SK-N-SH (cell line): ENCODE data around the gene TMEM212. TPM values are rescaled to one million over a fixed set of nuclear protein-coding genes. Genes with fewer than 3 reads are reported as not detected.
A peak's percentile ranks its signal among the peaks of the same experiment; 100 is the strongest.

ENCODE experiments used
- CTCF ChIA-PET: fragments of 300-600, 350-600 bp; formaldehyde crosslinking; extraction: SDS; loops from one replicate; lab custom pipeline; 2021; lab: Yijun Ruan, JAX
- POLR2A ChIA-PET: fragments of 350-600 bp; sonication (Branson Sonifier 250); formaldehyde crosslinking; extraction: SDS; loops from one replicate; lab custom pipeline; 2020; ENCODE audit warnings: antibody characterized with exemption, inconsistent platforms; lab: Yijun Ruan, JAX
- DNase-seq: peaks from one replicate; pipeline ENCODE4 v3.0.0; 2012
- H2AFZ ChIP-seq: fragments of 200-600 bp; sonication (generic); 2 replicates; pipeline ENCODE4 v1.8.1; 2016; ENCODE audit warnings: antibody characterized with exemption, mild to moderate bottlenecking, low read depth
- H3F3A ChIP-seq: fragments of 200-600 bp; sonication (generic); replicated peaks from 2 replicates; pipeline ENCODE3; 2016; ENCODE audit warnings: antibody characterized with exemption, mild to moderate bottlenecking; ENCODE audit not compliant: insufficient read depth
- H3K27ac ChIP-seq, 2 experiments: fragments of 200-500 bp in 1 of 2; fragments of 200-600 bp in 1 of 2; sonication (Bioruptor generic) in 1 of 2; sonication (generic), shearing (Covaris generic) in 1 of 2; 2 replicates each; pipeline versions ENCODE4 v1.5.1 to v1.6.1; 2014 to 2016; ENCODE audit warnings: low read depth in 2 of 2, inconsistent platforms in 1 of 2, low read length in 1 of 2, mild to moderate bottlenecking in 1 of 2, mixed read lengths in 1 of 2
- H3K27me3 ChIP-seq: fragments of 200-600 bp; sonication (generic), shearing (Covaris generic); 2 replicates; pipeline ENCODE4 v1.6.1; 2016; ENCODE audit warnings: mixed run types; ENCODE audit not compliant: insufficient read depth
- H3K36me3 ChIP-seq, 2 experiments: fragments of 200-500 bp in 1 of 2; fragments of 200-600 bp in 1 of 2; sonication (Bioruptor generic) in 1 of 2; sonication (generic) in 1 of 2; replicated peaks in 1 of 2; 2 replicates each; pipeline versions ENCODE3 to v1.5.1; 2014 to 2016; ENCODE audit warnings: low read length in 1 of 2, mild to moderate bottlenecking in 1 of 2; ENCODE audit not compliant: insufficient read depth in 2 of 2, control insufficient read depth in 1 of 2
- H3K4me1 ChIP-seq, 2 experiments: fragments of 200-500 bp in 1 of 2; fragments of 200-600 bp in 1 of 2; sonication (Bioruptor generic) in 1 of 2; sonication (generic), shearing (Covaris generic) in 1 of 2; 2 replicates each; pipeline versions ENCODE4 v1.5.1 to v1.6.1; 2014 to 2016; ENCODE audit warnings: low read depth in 1 of 2, low read length in 1 of 2, mixed run types in 1 of 2; ENCODE audit not compliant: insufficient read depth in 2 of 2, control insufficient read depth in 1 of 2
- H3K4me2 ChIP-seq: fragments of 200-600 bp; sonication (generic), shearing (Covaris generic); 2 replicates; pipeline ENCODE4 v1.6.1; 2017; ENCODE audit warnings: mixed run types
- H3K4me3 ChIP-seq, 2 experiments: fragments of 200-500 bp in 1 of 2; fragments of 200-600 bp in 1 of 2; sonication (Bioruptor generic) in 1 of 2; sonication (generic), shearing (Covaris generic) in 1 of 2; 2 replicates each; pipeline versions ENCODE4 v1.5.1 to v1.8.1; 2014 to 2016; ENCODE audit warnings: low read depth in 2 of 2, inconsistent platforms in 1 of 2, low read length in 1 of 2, mild to moderate bottlenecking in 1 of 2, mixed read lengths in 1 of 2, moderate library complexity in 1 of 2
- H3K79me2 ChIP-seq: fragments of 200-600 bp; sonication (generic); 2 replicates; pipeline ENCODE4 v1.8.1; 2017; ENCODE audit warnings: mild to moderate bottlenecking; ENCODE audit not compliant: insufficient read depth
- H3K9ac ChIP-seq: fragments of 200-600 bp; sonication (generic); 2 replicates; pipeline ENCODE4 v1.6.1; 2017; ENCODE audit warnings: mixed run types
- H3K9me2 ChIP-seq: fragments of 200-600 bp; sonication (generic); 2 replicates; pipeline ENCODE4 v1.6.1; 2017; ENCODE audit warnings: mixed run types
- H3K9me3 ChIP-seq: fragments of 200-600 bp; sonication (generic); 2 replicates; pipeline ENCODE4 v1.6.1; 2017; ENCODE audit warnings: mixed run types, mild to moderate bottlenecking, moderate library complexity
- H4K20me1 ChIP-seq: fragments of 200-600 bp; sonication (generic); 2 replicates; pipeline ENCODE4 v1.6.1; 2017; ENCODE audit warnings: mild to moderate bottlenecking, mixed run types; ENCODE audit not compliant: insufficient read depth
- CHD2 ChIP-seq: fragments of 150-350 bp; IDR thresholded peaks from 2 replicates; pipeline ENCODE4 v1.6.1; 2018; ENCODE audit warnings: low read length; ENCODE audit not compliant: partially characterized antibody
- CTCF ChIP-seq: fragments of 200-600 bp; sonication (generic); IDR thresholded peaks from 2 replicates; pipeline ENCODE4 v1.6.1; 2017; ENCODE audit warnings: antibody characterized with exemption, mild to moderate bottlenecking, moderate library complexity
- ELF1 ChIP-seq: IDR thresholded peaks from 2 replicates; pipeline ENCODE4 v1.4.0; 2012
- EP300 ChIP-seq, 2 experiments: IDR thresholded peaks; 2 replicates each; pipeline versions ENCODE4 v1.4.0 to v1.6.1; 2012; ENCODE audit warnings: borderline replicate concordance in 1 of 2, low read depth in 1 of 2, low read length in 1 of 2
- FOSL2 ChIP-seq: IDR thresholded peaks from 2 replicates; pipeline ENCODE4 v1.4.0; 2012; ENCODE audit warnings: low read depth, mild to moderate bottlenecking, moderate library complexity, borderline replicate concordance
- FOXJ3 ChIP-seq: sonication (generic); formaldehyde crosslinking; IDR thresholded peaks from 2 replicates; pipeline ENCODE4 v1.5.1; 2020; ENCODE audit warnings: mild to moderate bottlenecking, missing genetic modification reagents
- GATA2 ChIP-seq: sonication (generic); formaldehyde crosslinking; IDR thresholded peaks from 2 replicates; pipeline ENCODE4 v1.5.0; 2020; ENCODE audit warnings: mild to moderate bottlenecking, missing genetic modification reagents
- MEF2A ChIP-seq: IDR thresholded peaks from 2 replicates; pipeline ENCODE4 v1.4.0; 2012; ENCODE audit warnings: low read depth, borderline replicate concordance
- MXI1 ChIP-seq: IDR thresholded peaks from 2 replicates; pipeline ENCODE4 v1.6.1; 2012; ENCODE audit warnings: mild to moderate bottlenecking, low read depth, low read length, improper control_type of control experiment
- NRF1 ChIP-seq: IDR thresholded peaks from 2 replicates; pipeline ENCODE4 v1.6.1; 2012; ENCODE audit warnings: low read depth, mild to moderate bottlenecking, low read length
- POLR2AphosphoS5 ChIP-seq: IDR thresholded peaks from 2 replicates; pipeline ENCODE4 v1.6.1; 2012; ENCODE audit warnings: low read depth, low read length
- RFX5 ChIP-seq: IDR thresholded peaks from 2 replicates; pipeline ENCODE4 v1.6.1; 2012; ENCODE audit warnings: mild to moderate bottlenecking, improper control_type of control experiment, low read length
- SMC3 ChIP-seq: IDR thresholded peaks from 2 replicates; pipeline ENCODE4 v1.6.1; 2012; ENCODE audit warnings: low read depth, low read length, improper control_type of control experiment
- TCF12 ChIP-seq: IDR thresholded peaks from 2 replicates; pipeline ENCODE4 v1.4.0; 2012
- WGBS: methylation state at CpG from one replicate; pipeline ENCODE4 v1.1.6; 2017; ENCODE audit warnings: low lambda C conversion rate; 5-methylcytosine and 5-hydroxymethylcytosine counted together
- polyA plus RNA-seq, 3 experiments: library from polyadenylated mRNA; depleted of rRNA; stranded (reverse); fragments of >200 nt; gene quantifications; 2 replicates each; pipeline ENCODE4 v1.2.3, GENCODE V29; 2012
- TF ChIP-seq, protein P1 (sequence below): IDR thresholded peaks from 2 replicates; pipeline ENCODE4 v1.4.0; 2012; ENCODE audit warnings: low read depth

TMEM212 gene
- polyA plus RNA-seq, 1 of the 3 experiments (the other 2 are of a cell fraction) = not detected

GRCh38 chr3:171801738-171802589, 41.2 kb upstream of the TMEM212 start:
- no peaks in the 10 kb centered on the region for H3K9me2 ChIP-seq
- no peaks in the 10 kb centered on the region for H4K20me1 ChIP-seq
- peak overlapping the region in 1 of 2 experiments; percentile 76; a peak in 2 of 4 replicates for H3K27ac ChIP-seq
- DNase-seq = no peak
- peak overlapping the region; percentile 19; the same call in 1 of the 2 replicates for H3K9ac ChIP-seq
- no peak overlapping the region for H2AFZ ChIP-seq
- H3K4me2 ChIP-seq = no peak overlapping the region; the same call in 1 of the 2 replicates
- peaks cover 19% of the 10 kb centered on the region for H3K79me2 ChIP-seq
- POLR2A ChIA-PET = no interaction called here
- no peak overlapping the region for H3K4me3 ChIP-seq
- WGBS = 71% methylated on average over 4 of the region's 4 CpGs
- no peaks in the 10 kb centered on the region for H3K9me3 ChIP-seq
- H3K4me1 ChIP-seq = peaks cover 0 to 25% of the 10 kb centered on the region in 2 experiments; a peak in 1 of 4 replicates
- no peaks in the 10 kb centered on the region for H3K36me3 ChIP-seq
- TF ChIP-seq SMC3 (no peak), MXI1 (no peak), GATA2 (CRISPR knock-in tag) (no peak), POLR2AphosphoS5 (no peak), MEF2A (0 out of 2 replicates have a peak, but pooled peaks have one; percentile 40), FOSL2 (peak; percentile 39; the same call in 1 of the 2 replicates), CHD2 (no peak), TCF12 (0 out of 2 replicates have a peak, but pooled peaks have one; percentile 38)
- TF ChIP-seq, protein P1, sequence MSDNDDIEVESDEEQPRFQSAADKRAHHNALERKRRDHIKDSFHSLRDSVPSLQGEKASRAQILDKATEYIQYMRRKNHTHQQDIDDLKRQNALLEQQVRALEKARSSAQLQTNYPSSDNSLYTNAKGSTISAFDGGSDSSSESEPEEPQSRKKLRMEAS = no peak
- peaks cover 10% of the 10 kb centered on the region for H3F3A ChIP-seq
- H3K27me3 ChIP-seq = no peaks in the 10 kb centered on the region
- CTCF ChIA-PET = interaction anchor here (0.8 to 1.3 kb wide), 3 partner anchors 10 to 30 kb away, joined by 3 to 4 read pairs (median 4); no protein-coding TSS in a partner anchor

DNA sequence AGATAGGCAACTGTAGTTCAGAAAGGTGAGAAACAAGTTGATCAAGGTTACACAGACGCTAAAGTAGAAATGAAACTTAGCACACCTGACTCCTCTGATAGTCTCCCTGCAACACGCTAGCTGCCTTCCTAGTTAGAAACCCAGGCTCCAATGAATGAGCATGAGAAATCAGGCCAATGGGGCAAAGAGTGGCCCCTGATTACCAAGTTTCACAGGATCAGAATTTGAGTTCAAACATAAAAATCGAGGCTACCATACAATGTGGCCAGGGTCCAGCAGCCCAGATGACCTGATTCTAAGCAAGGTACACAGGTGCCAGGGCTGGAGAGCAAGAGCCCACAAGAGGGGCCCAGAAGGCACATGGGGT, 40.6 kb upstream of the TMEM212 start:
- Histone ChIP-seq H3K9me3 (no peaks in the 10 kb centered on the region), H3K4me1 (peaks cover 0 to 22% of the 10 kb centered on the region in 2 experiments; a peak in 1 of 4 replicates), H2AFZ (no peak overlapping the region), H3K9ac (no peak overlapping the region; the same call in 1 of the 2 replicates), H3K79me2 (peaks cover 20% of the 10 kb centered on the region), H3K4me3 (no peak overlapping the region), H4K20me1 (no peaks in the 10 kb centered on the region), H3K4me2 (no peak overlapping the region), H3K27ac (peak overlapping the region in 1 of 2 experiments; percentile 76; a peak in 2 of 4 replicates), H3K27me3 (no peaks in the 10 kb centered on the region), H3K9me2 (no peaks in the 10 kb centered on the region), H3F3A (peaks cover 10% of the 10 kb centered on the region), H3K36me3 (no peaks in the 10 kb centered on the region)
- DNase-seq = no peak
- ChIA-PET POLR2A (no interaction called here), CTCF (interaction anchor here (1.3 to 1.5 kb wide), 3 partner anchors 21 to 31 kb away, joined by 3 to 4 read pairs (median 4); no protein-coding TSS in a partner anchor)
- 83% methylated on average over 3 of the region's 3 CpGs for WGBS
- TF ChIP-seq FOSL2 (no peak), RFX5 (no peak), NRF1 (no peak), FOXJ3 (no peak), ELF1 (no peak), EP300 (IDR thresholded peaks at IDR 0.05; ENCODE audit: borderline replicate concordance in 1 of 2, low read depth in 1 of 2, low read length in 1 of 2) (no peak), CTCF (no peak)
